ENCODE measurements around the gene LYPD6B. TPM values are rescaled to one million over a fixed set of nuclear protein-coding genes. Genes with fewer than 3 reads are reported as not detected.

The LYPD6B gene
- total RNA-seq, 1 experiment from 2014 or later = 2.0 TPM

DNA sequence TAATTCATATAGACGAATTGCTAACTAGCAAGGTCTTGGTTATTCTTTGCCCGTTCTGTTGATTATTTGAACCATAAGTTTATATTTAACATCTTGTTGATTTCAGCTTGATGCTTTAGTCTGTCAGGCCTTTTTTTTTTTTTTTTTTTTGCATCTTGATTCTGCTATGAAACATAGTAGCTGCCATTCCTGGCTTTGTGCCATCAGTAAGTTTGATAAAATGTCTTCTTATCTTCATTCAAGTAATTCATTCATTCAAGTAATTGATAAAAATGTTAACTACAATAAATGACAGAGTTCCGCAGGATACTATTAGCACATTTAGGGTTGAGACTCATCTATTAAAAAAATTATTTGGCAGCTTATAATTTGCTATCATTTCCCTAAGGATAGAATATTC lies 134.7 kb downstream of the LYPD6B start:
- Histone ChIP-seq H3K27me3 (ENCODE audit: insufficient read depth, low read length) (no peaks in the 10 kb centered on the region), H2BK120ac (ENCODE audit: low read depth, low read length, poor library complexity, severe bottlenecking) (no peak overlapping the region), H3K4me2 (ENCODE audit: insufficient read depth, insufficient read length, low read length) (no peak overlapping the region), H3K4me1 (ENCODE audit: insufficient read depth, low read length) (no peaks in the 10 kb centered on the region), H2BK15ac (ENCODE audit: low read depth, low read length) (no peak overlapping the region), H3K4ac (ENCODE audit: low read depth, low read length) (no peak overlapping the region), H2BK5ac (ENCODE audit: insufficient read length, low read length) (no peak overlapping the region), H2BK20ac (ENCODE audit: low read depth, low read length, poor library complexity, severe bottlenecking) (no peak overlapping the region), H3K79me1 (ENCODE audit: insufficient read depth, low read depth, low read length, poor library complexity, severe bottlenecking) (no peaks in the 10 kb centered on the region), H3K9ac (ENCODE audit: extremely low read depth, insufficient read length, low read length) (no peak overlapping the region), H4K20me1 (ENCODE audit: control insufficient read depth, insufficient read depth, insufficient read length) (no peaks in the 10 kb centered on the region), H3K56ac (ENCODE audit: insufficient read length, low read depth, low read length) (no peak overlapping the region), H2AFZ (ENCODE audit: low read length) (no peak overlapping the region), H3K9me3 (ENCODE audit: control insufficient read depth, low read depth, low read length) (no peaks in the 10 kb centered on the region), H3K27ac (ENCODE audit: insufficient read length, low read depth, low read length) (no peak overlapping the region), H3K23ac (ENCODE audit: insufficient read length, low read depth, low read length) (no peak overlapping the region), H2BK12ac (ENCODE audit: insufficient read length, low read depth, low read length) (no peak overlapping the region), H3K23me2 (ENCODE audit: insufficient read length, low read depth, low read length, poor library complexity, severe bottlenecking) (no peaks in the 10 kb centered on the region), H4K5ac (ENCODE audit: insufficient read length, low read depth, low read length) (no peak overlapping the region), H3K14ac (ENCODE audit: insufficient read depth, low read length) (no peak overlapping the region), H2AK5ac (ENCODE audit: insufficient read length, low read length) (no peak overlapping the region), H4K8ac (replicated peaks; ENCODE audit: insufficient read length, low read depth, low read length) (no peak overlapping the region), H3T11ph (ENCODE audit: low read length) (no peak overlapping the region), H3K18ac (ENCODE audit: insufficient read length, low read depth, low read length) (no peak overlapping the region), H4K91ac (ENCODE audit: insufficient read length, low read depth, low read length) (no peak overlapping the region), H3K79me2 (ENCODE audit: insufficient read depth, low read length) (no peaks in the 10 kb centered on the region)
- Mint-ChIP-seq H3K9me3 (peaks cover 0 to 3% of the 10 kb centered on the region in 2 experiments; a peak in 2 of 5 replicates), H3K27me3 (ENCODE audit: low read depth) (no peaks in the 10 kb centered on the region), H3K27ac (no peak overlapping the region), H3K36me3 (ENCODE audit: insufficient read depth in 1 of 3, low read depth in 3 of 3) (no peaks in the 10 kb centered on the region; a peak in 1 of 7 replicates), H3K4me3 (no peak overlapping the region), H3K4me1 (no peaks in the 10 kb centered on the region)
- TF ChIP-seq, protein P1, sequence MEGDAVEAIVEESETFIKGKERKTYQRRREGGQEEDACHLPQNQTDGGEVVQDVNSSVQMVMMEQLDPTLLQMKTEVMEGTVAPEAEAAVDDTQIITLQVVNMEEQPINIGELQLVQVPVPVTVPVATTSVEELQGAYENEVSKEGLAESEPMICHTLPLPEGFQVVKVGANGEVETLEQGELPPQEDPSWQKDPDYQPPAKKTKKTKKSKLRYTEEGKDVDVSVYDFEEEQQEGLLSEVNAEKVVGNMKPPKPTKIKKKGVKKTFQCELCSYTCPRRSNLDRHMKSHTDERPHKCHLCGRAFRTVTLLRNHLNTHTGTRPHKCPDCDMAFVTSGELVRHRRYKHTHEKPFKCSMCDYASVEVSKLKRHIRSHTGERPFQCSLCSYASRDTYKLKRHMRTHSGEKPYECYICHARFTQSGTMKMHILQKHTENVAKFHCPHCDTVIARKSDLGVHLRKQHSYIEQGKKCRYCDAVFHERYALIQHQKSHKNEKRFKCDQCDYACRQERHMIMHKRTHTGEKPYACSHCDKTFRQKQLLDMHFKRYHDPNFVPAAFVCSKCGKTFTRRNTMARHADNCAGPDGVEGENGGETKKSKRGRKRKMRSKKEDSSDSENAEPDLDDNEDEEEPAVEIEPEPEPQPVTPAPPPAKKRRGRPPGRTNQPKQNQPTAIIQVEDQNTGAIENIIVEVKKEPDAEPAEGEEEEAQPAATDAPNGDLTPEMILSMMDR (conservative IDR thresholded peaks at IDR 0.05) = no peak
- DNase-seq = no peak
- WGBS (ENCODE audit: extremely low coverage, insufficient read length, low lambda C conversion rate) = no CpG with 5 or more reads among the region's 3 CpGs

All from H9 (cell line).